Fibroblast of gingiva (primary cell): Measurements from ENCODE around the gene FNBP1.

Experiments
- DNase-seq: peaks from one replicate; pipeline ENCODE4 v3.0.0-alpha.2; 2011; ENCODE audit warnings: low read depth

Gene FNBP1

GRCh38 chr9:129857207-129857606 lies 185.8 kb downstream of the FNBP1 start:
- no peak for DNase-seq

GRCh38 chr9:129854588-129855110 lies 188.3 kb downstream of the FNBP1 start:
- DNase-seq: no peak

- no peak for DNase-seq
Measured at GRCh38 chr9:129853614-129854013, 189.4 kb downstream of the FNBP1 start.

- no peak for DNase-seq
Measured at GRCh38 chr9:129852579-129852978, 190.4 kb downstream of the FNBP1 start.

- no peak for DNase-seq
Measured at GRCh38 chr9:129851821-129852220, 191.2 kb downstream of the FNBP1 start.

GRCh38 chr9:129850821-129851550 lies 192.0 kb downstream of the FNBP1 start:
- peak; percentile 12 for DNase-seq

- DNase-seq: no peak
Measured at GRCh38 chr9:129849901-129850300, 193.1 kb downstream of the FNBP1 start.

- no peak for DNase-seq
Measured at GRCh38 chr9:129848712-129849441, 194.1 kb downstream of the FNBP1 start.

GRCh38 chr9:129845373-129845772 lies 197.6 kb downstream of the FNBP1 start:
- no peak for DNase-seq

GRCh38 chr9:129841071-129841470 lies 201.9 kb downstream of the FNBP1 start:
- DNase-seq: no peak

GRCh38 chr9:129840034-129840433 lies 203.0 kb downstream of the FNBP1 start:
- DNase-seq: no peak

- no peak for DNase-seq
Measured at GRCh38 chr9:129839324-129840023, 203.5 kb downstream of the FNBP1 start.

- peak; percentile 32 for DNase-seq
Measured at GRCh38 chr9:129838707-129839259, 204.2 kb downstream of the FNBP1 start.
